Neural progenitor cell (in vitro differentiated cells): ENCODE measurements around the gene DIO3.

Source experiments
- CTCF ChIP-seq: fragments of 200-600 bp; sonication (generic); IDR thresholded peaks from 2 replicates; pipeline ENCODE4 v1.5.1; 2017; ENCODE audit warnings: antibody characterized with exemption, mild to moderate bottlenecking
- EZH2phosphoT487 ChIP-seq: fragments of 200-600 bp; sonication (generic); IDR thresholded peaks from 2 replicates; pipeline ENCODE4 v1.6.1; 2017; ENCODE audit warnings: antibody characterized with exemption

- TF ChIP-seq CTCF (no peak), EZH2phosphoT487 (no peak)
These were observed 30.3 kb downstream of the DIO3 start for GRCh38 chr14:101591582-101591981.
